ENCODE data around the gene BICRA. TPM values are rescaled to one million over a fixed set of nuclear protein-coding genes. Genes with fewer than 3 reads are reported as not detected.
"Not testable (repeated sequence)": the region's sequence is repeated elsewhere in the genome, so short reads cannot be mapped to it uniquely, and the experiment has no call there.

BICRA gene
- total and polyA plus RNA-seq, 2 experiments from 2014 or later, result 3.4 to 5.4 TPM

DNA sequence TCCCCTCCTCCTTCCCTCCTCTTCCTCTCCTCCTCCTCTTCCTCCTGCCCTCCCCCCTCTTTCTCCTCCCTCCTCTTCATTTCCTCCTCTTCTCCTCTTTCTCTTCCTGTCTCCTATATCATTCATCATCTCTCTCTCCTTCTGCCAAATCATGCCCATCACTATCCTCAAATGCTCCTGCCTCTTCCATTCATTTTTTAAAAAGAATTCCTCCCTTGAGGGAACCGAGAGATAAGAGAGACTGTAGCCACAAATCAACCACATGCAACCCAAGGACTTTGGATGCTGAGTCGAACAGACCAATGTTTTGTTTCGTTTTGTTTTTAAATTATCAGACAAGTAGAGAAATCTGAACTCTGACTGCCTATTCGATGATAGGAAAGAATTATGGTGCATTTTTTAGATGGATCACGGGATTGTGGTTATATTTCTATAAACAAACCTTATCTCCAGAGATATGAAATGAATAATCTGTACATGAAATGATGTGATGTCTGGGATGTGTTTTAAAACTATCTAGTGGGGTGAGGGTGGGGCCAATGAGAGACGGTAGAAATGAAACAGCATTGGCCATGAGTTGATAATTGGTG, 26.5 kb upstream of the BICRA start:
- Histone ChIP-seq H2AFZ (no peak overlapping the region), H3K27me3 (no peaks in the 10 kb centered on the region), H3K79me2 (no peaks in the 10 kb centered on the region), H3K9me3 (ENCODE audit: low read depth) (no peaks in the 10 kb centered on the region), H3K27ac (no peak overlapping the region), H3K36me3 (replicated peaks; ENCODE audit: insufficient read depth, low read depth) (no peaks in the 10 kb centered on the region), H3K4me1 (ENCODE audit: insufficient read depth) (no peaks in the 10 kb centered on the region), H3K9me2 (replicated peaks; ENCODE audit: insufficient read depth) (no peaks in the 10 kb centered on the region), H3K4me3 (no peak overlapping the region), H3K4me2 (peak overlapping the region; percentile 13), H4K20me1 (ENCODE audit: insufficient read depth, poor library complexity, severe bottlenecking) (no peaks in the 10 kb centered on the region)
- TF ChIP-seq, protein P1, sequence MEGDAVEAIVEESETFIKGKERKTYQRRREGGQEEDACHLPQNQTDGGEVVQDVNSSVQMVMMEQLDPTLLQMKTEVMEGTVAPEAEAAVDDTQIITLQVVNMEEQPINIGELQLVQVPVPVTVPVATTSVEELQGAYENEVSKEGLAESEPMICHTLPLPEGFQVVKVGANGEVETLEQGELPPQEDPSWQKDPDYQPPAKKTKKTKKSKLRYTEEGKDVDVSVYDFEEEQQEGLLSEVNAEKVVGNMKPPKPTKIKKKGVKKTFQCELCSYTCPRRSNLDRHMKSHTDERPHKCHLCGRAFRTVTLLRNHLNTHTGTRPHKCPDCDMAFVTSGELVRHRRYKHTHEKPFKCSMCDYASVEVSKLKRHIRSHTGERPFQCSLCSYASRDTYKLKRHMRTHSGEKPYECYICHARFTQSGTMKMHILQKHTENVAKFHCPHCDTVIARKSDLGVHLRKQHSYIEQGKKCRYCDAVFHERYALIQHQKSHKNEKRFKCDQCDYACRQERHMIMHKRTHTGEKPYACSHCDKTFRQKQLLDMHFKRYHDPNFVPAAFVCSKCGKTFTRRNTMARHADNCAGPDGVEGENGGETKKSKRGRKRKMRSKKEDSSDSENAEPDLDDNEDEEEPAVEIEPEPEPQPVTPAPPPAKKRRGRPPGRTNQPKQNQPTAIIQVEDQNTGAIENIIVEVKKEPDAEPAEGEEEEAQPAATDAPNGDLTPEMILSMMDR (IDR thresholded peaks at IDR 0.05; ENCODE audit: poor library complexity), result no peak
- TF ChIP-seq EZH2phosphoT487 (IDR thresholded peaks at IDR 0.05; ENCODE audit: low read depth, severe bottlenecking, unreplicated experiment) (no peak), EZH2 (IDR thresholded peaks at IDR 0.05; ENCODE audit: borderline replicate concordance) (no peak)
- WGBS (ENCODE audit: low lambda C conversion rate, missing lambda C conversion rate), result 43% methylated on average over 6 of the region's 6 CpGs
- DNase-seq (ENCODE audit: low spot score), result no peak

DNA sequence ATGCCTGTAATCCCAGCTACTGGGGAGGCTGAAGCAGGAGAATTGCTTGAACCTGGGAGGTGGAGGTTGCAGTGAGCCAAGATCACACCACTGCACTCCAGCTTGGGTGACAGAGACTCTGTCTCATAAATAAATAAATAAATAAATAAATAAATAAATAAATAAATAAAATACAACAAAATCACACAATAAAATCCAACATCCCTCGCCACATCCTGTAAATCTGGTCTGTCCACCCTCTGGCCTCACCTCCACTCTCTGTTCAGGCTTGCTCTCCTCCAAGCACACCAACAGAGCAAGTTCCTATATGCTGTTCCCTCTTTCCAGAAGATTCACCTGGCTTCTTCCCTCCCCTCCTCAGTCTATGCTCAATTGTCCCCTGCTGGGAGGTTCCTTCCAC, 25.8 kb upstream of the BICRA start:
- not testable (repeated sequence) for DNase-seq (ENCODE audit: low spot score); H3K4me1 ChIP-seq (ENCODE audit: insufficient read depth)

DNA sequence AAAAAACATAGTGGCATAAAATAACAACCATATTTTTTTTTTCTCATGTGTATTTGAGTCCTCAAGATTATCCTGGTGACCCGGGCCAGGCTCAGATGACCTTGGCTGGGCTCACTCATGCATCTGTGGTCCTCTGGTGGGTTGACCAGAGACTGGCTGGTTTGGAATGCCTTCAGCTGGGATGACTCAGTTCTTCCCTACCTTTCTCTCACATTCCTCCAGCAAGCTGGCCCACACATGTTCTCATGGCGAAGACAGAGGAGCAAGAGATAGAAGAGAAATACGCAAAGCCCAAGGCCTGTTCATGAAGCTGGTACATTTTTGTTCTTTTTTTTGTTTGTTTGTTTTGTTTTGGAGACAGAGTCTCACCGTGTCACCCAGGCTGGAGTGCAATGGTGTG, 21.6 kb upstream of the BICRA start:
- H4K20me1 ChIP-seq (ENCODE audit: insufficient read depth, poor library complexity, severe bottlenecking), result no peaks in the 10 kb centered on the region
- TF ChIP-seq, protein P1 (IDR thresholded peaks at IDR 0.05; ENCODE audit: poor library complexity), result no peak
- TF ChIP-seq EZH2 (IDR thresholded peaks at IDR 0.05; ENCODE audit: borderline replicate concordance), result no peak
- no peak for TF ChIP-seq EZH2phosphoT487 (IDR thresholded peaks at IDR 0.05; ENCODE audit: low read depth, severe bottlenecking, unreplicated experiment)
- no peak overlapping the region for H3K27ac ChIP-seq
- no peak overlapping the region for H3K4me3 ChIP-seq
- no peaks in the 10 kb centered on the region for H3K27me3 ChIP-seq
- H3K9me3 ChIP-seq (ENCODE audit: low read depth), result no peaks in the 10 kb centered on the region
- no peak overlapping the region for H3K4me2 ChIP-seq
- H3K36me3 ChIP-seq (replicated peaks; ENCODE audit: insufficient read depth, low read depth), result no peaks in the 10 kb centered on the region
- H3K4me1 ChIP-seq (ENCODE audit: insufficient read depth), result no peaks in the 10 kb centered on the region
- no peaks in the 10 kb centered on the region for H3K9me2 ChIP-seq (replicated peaks; ENCODE audit: insufficient read depth)
- H3K79me2 ChIP-seq, result no peaks in the 10 kb centered on the region
- DNase-seq (ENCODE audit: low spot score), result no peak
- WGBS (ENCODE audit: low lambda C conversion rate, missing lambda C conversion rate), result 93% methylated on average over 4 of the region's 4 CpGs
- no peak overlapping the region for H2AFZ ChIP-seq

More for the DNA sequence above, 25.8 kb upstream of the BICRA start:
- H4K20me1 ChIP-seq (ENCODE audit: insufficient read depth, poor library complexity, severe bottlenecking); H3K4me3 ChIP-seq; H3K36me3 ChIP-seq (replicated peaks; ENCODE audit: insufficient read depth, low read depth); H3K79me2 ChIP-seq; H2AFZ ChIP-seq; H3K4me2 ChIP-seq; H3K9me2 ChIP-seq (replicated peaks; ENCODE audit: insufficient read depth); H3K27ac ChIP-seq; H3K27me3 ChIP-seq; H3K9me3 ChIP-seq (ENCODE audit: low read depth): not testable (repeated sequence)
- 89% methylated on average over 1 of the region's 1 CpG for WGBS (ENCODE audit: low lambda C conversion rate, missing lambda C conversion rate)

DNA sequence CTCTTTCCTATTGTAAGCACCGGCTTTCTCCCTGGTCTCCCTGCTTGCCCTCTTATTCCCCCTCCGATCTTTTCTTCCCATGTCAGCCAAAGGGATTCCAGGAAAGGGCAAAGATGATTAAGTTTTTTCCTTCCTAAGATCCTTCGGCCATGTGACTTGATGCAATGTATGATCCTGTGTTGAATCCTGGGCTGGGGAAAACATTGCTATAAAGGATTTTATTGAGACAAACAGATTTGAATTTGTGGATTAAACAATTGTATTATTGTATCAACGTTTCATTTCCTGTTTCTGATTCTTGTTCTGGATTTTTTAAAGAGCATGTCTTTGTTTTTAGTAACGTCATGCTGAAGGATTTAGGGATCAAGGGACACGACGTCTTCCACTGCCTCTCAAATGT, 19.1 kb upstream of the BICRA start:
- H3K36me3 ChIP-seq (replicated peaks; ENCODE audit: insufficient read depth, low read depth), result no peaks in the 10 kb centered on the region
- no peak for DNase-seq (ENCODE audit: low spot score)
- no peak overlapping the region for H2AFZ ChIP-seq
- H4K20me1 ChIP-seq (ENCODE audit: insufficient read depth, poor library complexity, severe bottlenecking), result no peaks in the 10 kb centered on the region
- H3K4me1 ChIP-seq (ENCODE audit: insufficient read depth), result no peaks in the 10 kb centered on the region
- no peak overlapping the region for H3K4me3 ChIP-seq
- no peaks in the 10 kb centered on the region for H3K9me3 ChIP-seq (ENCODE audit: low read depth)
- no peak overlapping the region for H3K27ac ChIP-seq
- TF ChIP-seq EZH2 (IDR thresholded peaks at IDR 0.05; ENCODE audit: borderline replicate concordance) (no peak), EZH2phosphoT487 (IDR thresholded peaks at IDR 0.05; ENCODE audit: low read depth, severe bottlenecking, unreplicated experiment) (no peak)
- TF ChIP-seq, protein P1 (IDR thresholded peaks at IDR 0.05; ENCODE audit: poor library complexity), result no peak
- no peaks in the 10 kb centered on the region for H3K79me2 ChIP-seq
- 64% methylated on average over 7 of the region's 7 CpGs for WGBS (ENCODE audit: low lambda C conversion rate, missing lambda C conversion rate)
- no peaks in the 10 kb centered on the region for H3K9me2 ChIP-seq (replicated peaks; ENCODE audit: insufficient read depth)
- no peak overlapping the region for H3K4me2 ChIP-seq
- H3K27me3 ChIP-seq, result no peaks in the 10 kb centered on the region

Measured in hepatocyte (in vitro differentiated cells).